Measurements from ENCODE around the gene DEFB113. TPM values are rescaled to one million over a fixed set of nuclear protein-coding genes. Genes with fewer than 3 reads are reported as not detected.

The DEFB113 gene
- total RNA-seq, 1 donor = not detected

GRCh38 chr6:49937811-49938210 is 31.6 kb downstream of the DEFB113 start:
- DNase-seq (ENCODE audit: low read depth in 2 of 3, low spot score in 2 of 3) = no peak

GRCh38 chr6:49937017-49937416 is 32.4 kb downstream of the DEFB113 start:
- DNase-seq (ENCODE audit: low read depth in 2 of 3, low spot score in 2 of 3) = no peak

DNA sequence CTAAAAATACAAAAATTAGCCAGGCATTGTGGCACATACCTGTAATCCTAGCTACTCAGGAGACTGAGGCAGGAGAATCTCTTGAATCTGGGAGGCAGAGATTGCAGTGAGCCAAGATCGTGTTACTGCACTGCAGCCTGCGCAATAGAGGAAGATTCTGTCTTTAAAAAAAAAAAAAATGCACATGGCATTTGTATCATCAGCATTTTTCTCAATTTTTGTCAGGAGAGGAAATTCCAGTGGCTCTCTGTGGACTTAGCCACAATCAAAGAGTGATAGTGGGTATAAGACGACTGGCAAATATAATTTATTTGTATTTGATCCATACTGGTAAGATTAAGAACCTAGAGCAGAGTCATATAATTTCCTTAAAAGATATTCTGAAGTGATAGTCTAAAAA is 34.0 kb downstream of the DEFB113 start:
- no peak for DNase-seq (ENCODE audit: low read depth in 2 of 3, low spot score in 2 of 3)

- no peak for DNase-seq (ENCODE audit: low read depth in 2 of 3, low spot score in 2 of 3)
Observed at GRCh38 chr6:49934770-49935169, 34.7 kb downstream of the DEFB113 start.

DNA sequence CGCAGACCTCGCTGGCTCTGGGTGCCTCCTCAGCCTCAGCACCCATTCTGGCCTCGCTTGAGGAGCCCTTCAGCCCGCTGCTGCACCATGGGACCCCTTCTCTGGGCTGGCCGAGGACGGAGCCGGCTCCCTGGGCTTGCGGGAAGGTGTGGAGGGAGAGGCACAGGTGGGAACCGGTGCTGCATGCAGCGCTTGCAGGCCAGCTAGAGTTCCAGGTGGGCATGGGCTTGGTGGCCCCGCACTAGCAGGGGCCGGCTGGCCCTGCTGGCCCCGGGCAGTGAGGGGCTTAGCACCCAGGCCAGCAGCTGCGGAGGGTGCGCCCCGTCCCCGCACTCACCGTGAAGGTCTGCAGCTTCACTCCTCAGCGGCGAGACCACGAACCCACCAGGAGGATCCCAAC is 35.9 kb downstream of the DEFB113 start:
- DNase-seq (ENCODE audit: low read depth in 2 of 3, low spot score in 2 of 3) = no peak

DNA sequence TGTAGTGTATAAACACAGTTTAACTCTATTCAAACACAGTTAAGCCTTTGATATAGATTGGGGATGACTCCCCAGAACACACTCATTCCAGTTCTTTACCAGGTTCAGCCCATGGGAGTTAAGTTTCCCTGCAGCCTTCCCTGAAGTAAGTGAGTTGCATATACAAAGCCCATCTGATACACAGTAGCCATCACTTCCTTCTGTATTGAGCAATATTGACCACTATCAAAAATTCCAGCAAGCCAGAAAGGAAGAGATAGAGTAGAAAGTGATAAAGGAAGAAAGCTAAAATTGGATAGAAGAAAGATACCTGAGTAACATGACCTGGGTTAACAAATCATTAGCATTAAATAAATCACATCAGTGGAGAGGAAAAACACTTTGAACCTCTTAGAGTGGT is 40.1 kb downstream of the DEFB113 start:
- DNase-seq (ENCODE audit: low read depth in 2 of 3, low spot score in 2 of 3) = no peak

- no peak for DNase-seq (ENCODE audit: low read depth in 2 of 3, low spot score in 2 of 3)
Observed at GRCh38 chr6:49923826-49924225, 45.6 kb downstream of the DEFB113 start.

- no peak for DNase-seq (ENCODE audit: low read depth in 2 of 3, low spot score in 2 of 3)
Observed at GRCh38 chr6:49919935-49920644, 49.3 kb downstream of the DEFB113 start.

DNA sequence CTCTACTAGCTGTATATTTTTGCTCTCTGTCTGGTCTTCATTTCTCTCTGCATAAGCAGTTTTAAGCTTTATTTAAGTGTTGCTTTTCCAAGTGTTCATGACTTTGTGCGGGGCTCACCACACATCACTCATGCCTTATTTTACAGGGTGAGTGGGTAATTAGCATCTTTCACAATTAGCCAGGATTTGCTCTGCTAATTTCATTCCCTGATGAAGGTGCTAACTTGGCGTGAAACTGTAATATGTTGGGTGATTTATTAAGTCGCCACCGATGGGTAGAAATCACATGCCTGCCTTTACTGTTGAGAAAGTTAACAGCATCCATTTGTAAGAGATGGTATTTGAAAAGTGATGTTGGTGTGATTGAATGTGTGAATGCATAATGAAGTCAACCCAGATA is 50.2 kb downstream of the DEFB113 start:
- DNase-seq (ENCODE audit: low read depth in 2 of 3, low spot score in 2 of 3) = no peak

DNA sequence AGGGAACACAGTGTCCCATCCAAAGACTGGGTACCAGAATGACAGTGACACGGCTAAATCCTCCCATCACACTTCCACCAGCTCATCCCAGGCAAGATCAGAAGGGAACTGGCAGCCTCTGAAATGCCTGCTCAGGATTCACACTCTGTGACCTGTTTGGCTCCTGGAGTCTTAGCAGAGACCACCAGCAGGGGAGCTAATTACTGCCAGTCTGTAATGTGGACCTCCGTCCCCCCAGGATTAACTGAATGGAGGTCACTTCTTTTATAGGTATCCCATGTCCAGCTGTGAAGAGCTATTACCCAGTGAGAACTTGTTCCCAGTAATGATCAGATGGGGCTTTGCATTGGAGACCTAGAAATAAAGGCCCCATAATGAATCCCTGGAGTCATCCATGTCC is 50.6 kb downstream of the DEFB113 start:
- DNase-seq (ENCODE audit: low read depth in 2 of 3, low spot score in 2 of 3) = no peak

Other genes starting within 250 kb of the DEFB113 start
- under 0.01 TPM for gene CRISP3, start 225.2 kb downstream of the DEFB113 start, total RNA-seq
- gene PGK2, start 182.3 kb downstream of the DEFB113 start, total RNA-seq = not detected
- gene CRISP1, start 103.1 kb downstream of the DEFB113 start, total RNA-seq = not detected
- gene DEFB114, start 5.5 kb downstream of the DEFB113 start, total RNA-seq = not detected
- gene DEFB110, start 52.4 kb upstream of the DEFB113 start, total RNA-seq = not detected
- not detected for gene DEFB112, start 80.3 kb upstream of the DEFB113 start, total RNA-seq